B cell (primary cell): Measurements from ENCODE around the gene RBM25.

Experiments used
- EZH2 ChIP-seq: IDR thresholded peaks from 2 replicates; pipeline ENCODE4 v1.6.1; 2012; ENCODE audit warnings: borderline replicate concordance, low read depth, mild to moderate bottlenecking, moderate library complexity, low read length; ENCODE audit not compliant: insufficient read depth, poor library complexity, severe bottlenecking
- TF ChIP-seq, protein P1 (sequence below): fragments of 200-600 bp; IDR thresholded peaks from one replicate; pipeline ENCODE4 v1.8.0; 2022; ENCODE audit warnings: antibody characterized with exemption, mild to moderate bottlenecking

DNA sequence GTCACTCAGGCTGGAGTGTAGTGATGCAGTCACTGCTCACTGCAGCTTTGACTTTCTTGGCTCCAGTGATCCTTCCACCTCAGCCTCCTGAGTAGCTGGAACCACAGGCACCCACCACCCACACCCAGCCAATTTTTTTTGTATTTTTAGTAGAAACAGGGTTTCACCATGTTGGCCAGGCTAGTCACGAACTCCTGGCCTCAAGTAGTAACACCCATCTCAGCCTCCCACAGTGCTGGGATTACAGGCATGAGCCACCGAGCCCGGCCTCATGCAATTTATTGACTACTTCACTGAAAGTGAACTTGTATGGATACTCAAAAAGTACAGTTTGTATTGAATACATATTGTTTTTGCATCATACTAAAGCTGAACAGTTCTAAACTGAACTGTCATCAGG lies 87.0 kb downstream of the RBM25 start:
- no peak for TF ChIP-seq EZH2
- TF ChIP-seq, protein P1, sequence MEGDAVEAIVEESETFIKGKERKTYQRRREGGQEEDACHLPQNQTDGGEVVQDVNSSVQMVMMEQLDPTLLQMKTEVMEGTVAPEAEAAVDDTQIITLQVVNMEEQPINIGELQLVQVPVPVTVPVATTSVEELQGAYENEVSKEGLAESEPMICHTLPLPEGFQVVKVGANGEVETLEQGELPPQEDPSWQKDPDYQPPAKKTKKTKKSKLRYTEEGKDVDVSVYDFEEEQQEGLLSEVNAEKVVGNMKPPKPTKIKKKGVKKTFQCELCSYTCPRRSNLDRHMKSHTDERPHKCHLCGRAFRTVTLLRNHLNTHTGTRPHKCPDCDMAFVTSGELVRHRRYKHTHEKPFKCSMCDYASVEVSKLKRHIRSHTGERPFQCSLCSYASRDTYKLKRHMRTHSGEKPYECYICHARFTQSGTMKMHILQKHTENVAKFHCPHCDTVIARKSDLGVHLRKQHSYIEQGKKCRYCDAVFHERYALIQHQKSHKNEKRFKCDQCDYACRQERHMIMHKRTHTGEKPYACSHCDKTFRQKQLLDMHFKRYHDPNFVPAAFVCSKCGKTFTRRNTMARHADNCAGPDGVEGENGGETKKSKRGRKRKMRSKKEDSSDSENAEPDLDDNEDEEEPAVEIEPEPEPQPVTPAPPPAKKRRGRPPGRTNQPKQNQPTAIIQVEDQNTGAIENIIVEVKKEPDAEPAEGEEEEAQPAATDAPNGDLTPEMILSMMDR = no peak
